ENCODE measurements around the gene SKP2.

DNA sequence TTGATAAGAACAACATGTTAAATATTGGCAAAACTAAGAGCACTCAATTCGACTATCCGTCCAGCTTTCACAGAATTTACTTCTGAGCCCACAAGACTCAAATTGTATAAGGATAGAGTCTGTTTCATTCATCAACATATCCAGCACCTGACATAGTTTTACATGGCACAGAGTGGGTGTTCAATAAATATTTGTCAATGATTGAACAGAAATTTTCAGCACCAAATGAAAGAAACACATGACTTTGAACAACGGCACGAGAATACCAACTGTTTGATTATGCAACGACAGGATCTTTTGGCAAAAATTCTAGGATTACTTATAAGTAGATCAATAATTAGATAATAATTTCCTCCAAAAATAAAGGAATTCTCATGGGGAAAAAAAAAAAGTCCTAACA, 41.8 kb downstream of the SKP2 start:
- TF ChIP-seq EZH2 (IDR thresholded peaks at IDR 0.05; ENCODE audit: borderline replicate concordance, low read depth, low read length, severe bottlenecking) (no peak), POLR2A (IDR thresholded peaks at IDR 0.05; ENCODE audit: low read depth, low read length) (no peak), MYC (IDR thresholded peaks at IDR 0.05; ENCODE audit: low read depth, low read length) (no peak)
- TF ChIP-seq, protein P1, sequence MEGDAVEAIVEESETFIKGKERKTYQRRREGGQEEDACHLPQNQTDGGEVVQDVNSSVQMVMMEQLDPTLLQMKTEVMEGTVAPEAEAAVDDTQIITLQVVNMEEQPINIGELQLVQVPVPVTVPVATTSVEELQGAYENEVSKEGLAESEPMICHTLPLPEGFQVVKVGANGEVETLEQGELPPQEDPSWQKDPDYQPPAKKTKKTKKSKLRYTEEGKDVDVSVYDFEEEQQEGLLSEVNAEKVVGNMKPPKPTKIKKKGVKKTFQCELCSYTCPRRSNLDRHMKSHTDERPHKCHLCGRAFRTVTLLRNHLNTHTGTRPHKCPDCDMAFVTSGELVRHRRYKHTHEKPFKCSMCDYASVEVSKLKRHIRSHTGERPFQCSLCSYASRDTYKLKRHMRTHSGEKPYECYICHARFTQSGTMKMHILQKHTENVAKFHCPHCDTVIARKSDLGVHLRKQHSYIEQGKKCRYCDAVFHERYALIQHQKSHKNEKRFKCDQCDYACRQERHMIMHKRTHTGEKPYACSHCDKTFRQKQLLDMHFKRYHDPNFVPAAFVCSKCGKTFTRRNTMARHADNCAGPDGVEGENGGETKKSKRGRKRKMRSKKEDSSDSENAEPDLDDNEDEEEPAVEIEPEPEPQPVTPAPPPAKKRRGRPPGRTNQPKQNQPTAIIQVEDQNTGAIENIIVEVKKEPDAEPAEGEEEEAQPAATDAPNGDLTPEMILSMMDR (IDR thresholded peaks at IDR 0.05; ENCODE audit: extremely low read depth in 1 of 2, insufficient read depth in 1 of 2, low read depth in 1 of 2, low read length in 2 of 2) = no peak

All from endothelial cell of umbilical vein (primary cell).